GM21528 (cell line): ENCODE data around the gene NRBP1.

Experiments
- ATAC-seq: cut with Tn5 transposase; IDR thresholded peaks from one replicate; pipeline ENCODE4 v1.9.1; 2021; ENCODE audit warnings: mild to moderate bottlenecking, moderate library complexity; ENCODE audit not compliant: unreplicated experiment, low FRiP score

The NRBP1 gene

DNA sequence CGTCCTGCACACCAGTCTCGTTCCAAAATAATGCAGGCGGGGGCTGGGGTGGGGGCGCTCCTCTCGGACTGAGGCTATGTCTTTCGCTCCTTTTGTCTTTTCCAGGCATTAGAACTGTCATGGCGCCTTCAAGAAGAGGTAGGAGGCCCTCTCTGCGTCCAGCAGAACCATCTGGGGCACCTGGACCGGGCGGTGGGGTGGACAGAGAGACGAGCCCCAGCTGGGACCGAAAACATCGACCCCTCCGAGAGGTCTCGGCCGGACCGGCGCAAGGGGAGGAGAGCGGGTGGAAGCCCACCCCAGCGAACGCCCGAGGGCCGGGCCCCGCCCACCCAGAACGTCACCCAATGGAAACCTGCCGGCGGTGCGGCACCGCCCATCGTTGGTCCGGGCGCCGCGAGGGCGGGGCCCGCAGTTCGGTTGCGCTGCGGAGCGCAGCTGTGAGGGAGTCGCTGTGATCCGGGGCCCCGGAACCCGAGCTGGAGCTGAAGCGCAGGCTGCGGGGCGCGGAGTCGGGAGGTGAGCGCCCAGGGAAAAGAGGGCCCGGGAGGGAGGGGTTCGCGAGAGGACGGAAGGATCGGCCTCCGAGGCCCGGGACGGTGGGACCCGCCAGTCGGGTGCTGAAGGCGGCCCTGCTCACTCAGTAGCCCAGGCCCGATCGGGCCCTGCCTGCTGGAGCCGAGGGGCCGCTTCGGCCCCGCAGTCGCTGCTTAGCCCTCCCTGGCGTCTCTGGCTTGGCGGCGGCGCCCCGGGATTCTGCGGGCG lies at the start of gene NRBP1:
NRBP1 (plus strand) TSS at position 419 of the 765 bp plus-strand sequence. CDS start 4,643 bp downstream, outside the sequence.
- ATAC-seq = peak; percentile 81

DNA sequence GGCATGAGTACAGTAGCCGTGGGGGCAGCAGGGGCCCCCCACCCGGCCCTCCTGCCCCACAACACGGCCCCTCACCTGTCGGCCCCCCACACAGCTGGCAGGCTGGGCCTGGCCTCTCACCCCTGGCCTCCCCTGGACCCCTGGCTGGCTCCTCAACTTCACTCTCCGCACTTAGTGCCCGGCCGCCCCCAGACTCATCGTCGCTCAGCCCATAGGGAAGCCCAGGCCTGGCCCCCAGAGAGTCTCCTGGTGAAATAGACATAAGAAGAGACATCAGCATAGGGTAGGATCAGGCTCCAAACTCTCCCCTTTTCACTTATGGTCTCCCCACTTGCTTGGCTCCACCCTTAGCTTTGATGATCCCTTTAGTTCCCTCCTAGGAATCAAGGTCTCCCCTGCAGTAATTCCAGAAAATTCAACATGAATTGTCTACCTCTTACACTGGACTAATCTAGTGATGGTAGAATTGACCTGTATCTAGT lies 49.6 kb upstream of the NRBP1 start:
- ATAC-seq = no peak

DNA sequence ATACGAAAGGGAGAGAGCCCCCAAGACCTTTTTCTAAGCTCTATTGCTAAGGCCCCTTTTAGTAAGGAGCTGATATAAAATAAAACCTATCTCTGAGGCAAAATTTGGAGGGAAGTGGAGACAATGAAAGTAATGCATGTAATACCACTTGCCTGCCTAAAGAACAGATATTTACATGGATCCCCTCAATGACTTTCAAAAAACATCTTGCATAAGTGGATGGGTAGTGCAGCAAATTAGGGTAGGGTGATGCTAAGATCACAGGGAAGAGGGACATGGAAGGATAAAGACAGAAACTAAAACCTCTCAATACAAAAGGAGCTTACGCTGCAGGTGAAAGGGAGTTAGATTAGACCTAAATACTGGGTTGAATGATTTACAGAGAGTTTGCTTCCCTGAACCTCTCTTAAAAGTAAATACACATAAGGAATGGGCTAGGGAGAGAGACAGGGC lies 49.0 kb upstream of the NRBP1 start:
- no peak for ATAC-seq

DNA sequence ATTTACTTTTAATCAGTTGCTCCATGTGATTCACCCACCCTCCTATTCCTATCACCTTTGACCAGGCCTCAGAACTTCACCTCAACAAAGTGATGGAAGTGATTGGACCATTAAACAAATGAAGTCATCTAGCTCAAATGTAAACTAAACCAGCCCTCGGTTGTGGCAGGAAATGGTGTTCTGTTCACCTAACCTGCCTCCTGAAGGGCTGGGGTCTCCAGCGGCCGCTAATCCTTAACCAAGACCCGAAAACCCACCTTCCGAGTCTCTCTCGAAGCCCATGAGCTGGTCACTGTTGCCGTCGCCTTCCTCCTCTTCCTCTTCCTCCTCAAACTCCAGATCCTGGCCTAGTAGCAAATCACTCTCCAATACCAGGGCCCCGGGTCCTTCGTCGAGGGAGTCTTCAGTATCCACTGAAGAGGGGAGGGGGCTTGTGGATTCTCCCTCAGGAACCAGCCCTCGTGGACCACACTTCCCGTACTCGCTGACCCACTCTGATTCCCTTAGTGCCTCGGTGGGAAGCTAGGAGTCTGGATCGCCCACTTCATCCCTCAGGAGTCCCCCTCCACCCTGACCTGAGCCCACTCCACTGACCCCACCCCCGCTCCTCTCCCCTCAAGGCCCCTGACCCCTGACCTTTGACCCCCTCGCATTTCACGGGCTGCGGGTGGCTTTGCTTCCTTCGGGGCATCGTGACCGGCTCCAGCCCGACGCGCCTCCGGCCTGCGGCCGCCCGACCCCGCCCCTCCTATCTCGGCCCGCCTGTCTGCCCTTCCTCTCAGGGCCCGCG lies 48.4 kb upstream of the NRBP1 start:
- ATAC-seq = no peak

DNA sequence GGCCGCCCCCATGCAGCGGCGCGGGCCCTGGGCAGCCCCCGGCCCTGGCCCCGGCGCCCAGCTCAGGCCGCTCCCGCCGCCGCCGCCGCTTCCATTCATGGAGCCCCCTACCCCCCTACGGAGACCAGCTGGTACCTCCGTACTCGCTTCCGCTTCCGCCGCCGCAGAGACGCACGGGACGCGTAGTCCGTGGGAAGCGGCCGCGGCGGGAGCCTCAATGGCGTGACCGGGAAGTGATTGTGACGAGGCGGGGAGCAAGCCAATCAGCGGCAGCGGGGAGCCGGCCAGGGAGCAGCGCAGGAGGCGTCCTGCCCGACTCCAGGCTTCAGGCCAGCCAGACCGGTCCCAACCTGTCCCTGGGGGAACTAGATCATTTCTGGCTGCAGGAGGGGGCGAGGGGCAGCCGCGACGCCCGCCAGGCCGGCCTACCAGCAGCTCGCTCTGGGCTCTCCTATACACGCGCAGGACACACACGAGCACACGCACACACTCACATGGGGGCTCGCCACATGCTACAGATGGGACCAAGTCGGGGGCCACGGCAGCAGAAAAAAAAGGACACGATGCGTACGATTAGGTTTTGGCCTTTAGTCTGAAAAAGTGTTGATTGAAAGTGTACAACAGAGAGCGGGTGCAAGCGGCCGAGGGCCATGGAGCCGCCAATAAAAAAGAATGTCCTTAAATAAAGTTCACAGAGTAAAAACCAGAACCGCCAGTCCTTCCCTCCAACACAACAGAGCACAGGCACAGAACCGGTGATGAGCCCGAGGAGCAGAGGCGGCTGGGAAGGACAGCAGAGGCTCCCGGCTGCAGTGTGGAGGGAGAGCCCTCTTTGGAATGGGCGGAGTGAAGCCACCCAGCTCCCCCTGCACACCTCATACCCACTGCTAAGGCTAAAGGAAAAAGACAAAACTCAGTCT lies 47.5 kb upstream of the NRBP1 start, which contains the start of gene ZNF513:
ZNF513 (minus strand) TSS at position 109 of the 920 bp plus-strand sequence. CDS start 208 bp downstream, outside the sequence.
- ATAC-seq = peak; percentile 80

DNA sequence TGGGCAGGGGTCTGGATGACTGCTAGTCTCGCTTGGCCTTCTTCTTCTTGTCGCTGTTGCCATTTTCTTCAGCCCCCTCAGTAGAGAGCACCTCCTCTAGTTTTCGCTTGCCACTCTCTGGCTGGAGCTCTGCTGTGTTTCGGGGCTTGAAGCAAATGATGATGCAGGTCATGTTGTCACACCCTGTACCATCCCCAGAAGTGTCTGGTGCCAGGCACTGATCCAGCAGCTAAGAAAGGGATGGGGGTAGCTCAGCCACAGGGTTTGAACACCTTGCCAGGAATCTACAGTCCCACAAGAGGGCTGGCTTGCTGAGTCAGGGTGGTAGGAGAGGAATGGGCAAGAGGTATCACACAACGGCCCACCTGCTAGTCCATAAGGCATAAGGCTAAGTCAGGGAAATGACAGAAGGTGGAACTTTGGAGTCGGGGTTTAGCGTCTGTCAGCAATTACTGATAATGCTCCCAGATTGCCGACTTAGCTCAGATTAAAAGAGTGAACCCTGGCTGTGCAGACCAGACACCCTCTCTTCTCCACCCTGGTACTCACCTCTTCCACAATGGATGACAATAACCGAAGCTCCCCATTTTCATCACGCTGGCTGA lies 46.8 kb upstream of the NRBP1 start:
- ATAC-seq = no peak

DNA sequence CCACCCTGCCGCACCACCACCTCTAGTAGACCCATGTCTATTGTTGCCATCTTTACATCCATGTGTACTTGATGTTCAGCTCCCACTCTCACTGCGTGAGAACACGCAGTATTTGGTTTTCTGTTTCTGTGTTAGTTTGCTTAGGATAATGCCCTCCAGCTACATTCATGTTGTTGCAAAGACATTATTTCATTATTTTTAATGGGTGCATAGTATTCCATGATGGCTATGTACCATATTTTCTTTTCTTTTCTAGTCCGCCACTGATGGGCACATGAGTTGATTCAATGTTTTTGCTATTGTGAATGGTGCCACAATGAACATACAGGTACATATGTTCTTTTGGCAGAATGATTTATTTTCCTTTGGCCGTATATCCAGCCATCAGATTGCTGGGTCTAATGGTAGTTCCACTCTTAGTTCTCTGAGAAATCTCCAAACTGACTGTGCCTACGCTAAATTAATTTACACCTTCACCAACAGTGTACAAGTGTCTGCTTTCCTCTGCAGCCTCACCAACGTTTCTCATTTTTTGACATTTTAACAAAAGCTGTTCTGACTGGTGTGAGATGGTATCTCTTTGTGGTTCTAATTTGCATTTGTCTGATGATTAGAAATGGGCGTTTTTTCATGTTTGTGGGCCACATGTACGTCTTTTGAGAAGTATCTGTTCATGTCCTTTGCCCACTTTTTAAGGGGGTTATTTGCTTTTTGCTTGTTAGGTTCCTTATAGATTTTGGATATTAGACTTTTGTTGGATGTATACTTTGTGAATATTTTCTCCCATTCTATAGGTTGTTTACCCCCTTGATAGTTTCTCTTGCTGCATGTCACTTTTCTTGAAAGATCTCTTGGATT lies 37.4 kb upstream of the NRBP1 start:
- ATAC-seq = no peak

DNA sequence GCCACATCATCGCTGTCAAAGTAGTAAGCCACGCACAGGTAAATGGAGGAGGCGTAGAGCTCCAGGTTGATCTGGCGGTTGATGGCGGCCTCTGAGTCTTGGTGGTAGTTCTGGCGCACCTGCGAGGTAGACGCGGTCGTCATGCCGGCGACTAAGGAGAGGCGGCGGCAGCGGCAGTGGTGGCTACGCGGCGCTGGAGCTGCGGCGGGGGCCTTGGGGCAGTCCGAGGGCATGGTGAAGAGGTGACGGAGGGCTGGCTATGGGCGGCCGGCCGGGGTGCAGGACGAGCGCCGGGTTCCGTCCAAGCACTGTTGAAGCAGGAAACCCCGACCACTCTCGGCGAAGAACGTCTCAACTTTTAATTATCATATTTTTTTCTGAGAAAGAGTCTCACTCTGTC lies 35.2 kb upstream of the NRBP1 start:
- ATAC-seq = no peak

DNA sequence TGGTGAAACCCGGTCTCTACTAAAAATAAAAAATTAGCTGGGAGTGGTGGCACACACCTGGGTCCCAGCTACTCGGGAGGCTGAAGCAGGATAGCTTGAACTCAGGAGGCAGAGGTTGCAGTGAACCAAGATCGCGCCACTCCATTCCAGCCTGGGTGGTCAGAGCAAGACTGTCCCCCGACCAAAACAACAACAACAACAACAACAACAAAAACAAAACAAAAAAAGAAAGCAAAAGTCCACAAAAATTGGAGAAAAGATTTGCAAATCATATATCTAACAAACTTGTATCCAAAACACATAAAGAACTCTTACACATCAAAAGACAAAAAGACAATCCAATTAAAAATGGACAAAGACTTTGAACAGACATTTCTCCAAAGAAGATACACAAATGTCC lies 29.5 kb upstream of the NRBP1 start:
- no peak for ATAC-seq

DNA sequence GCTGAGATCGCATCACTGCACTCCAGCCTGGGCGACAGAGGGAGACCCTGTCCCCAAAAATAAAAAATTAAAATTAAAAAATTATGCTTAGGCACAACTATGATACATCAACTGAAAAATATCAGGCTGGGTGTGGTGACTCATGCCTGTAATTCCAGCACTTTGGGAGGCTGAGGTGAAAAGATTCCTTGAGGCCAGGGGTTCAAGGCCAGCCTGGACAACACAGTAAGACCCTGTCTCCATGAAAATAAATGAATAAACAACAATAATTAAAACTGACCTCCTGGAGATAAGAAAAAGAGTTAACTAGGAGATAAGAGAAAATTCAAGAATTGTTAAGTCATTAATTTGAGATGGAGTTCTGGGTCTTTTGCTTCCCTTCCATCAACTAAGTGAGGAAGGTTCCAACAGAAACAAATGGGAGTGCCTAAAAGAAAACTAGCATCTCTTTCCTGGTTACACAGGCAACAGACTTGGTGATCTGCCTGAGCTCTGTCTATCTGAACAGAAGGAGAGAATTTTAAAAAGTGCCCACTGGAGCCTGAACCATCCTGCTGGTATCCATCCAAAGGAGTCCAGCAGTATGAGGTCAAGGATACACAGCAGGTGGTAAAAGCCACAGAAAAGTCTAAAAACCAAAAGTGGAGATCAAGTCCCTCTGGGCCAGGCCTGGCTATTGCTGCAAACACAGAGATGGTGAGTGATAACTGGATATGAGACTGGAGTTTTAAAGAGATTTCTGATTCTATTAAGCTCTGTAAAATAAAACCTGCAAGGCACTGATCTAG lies 27.9 kb upstream of the NRBP1 start:
- ATAC-seq = no peak

DNA sequence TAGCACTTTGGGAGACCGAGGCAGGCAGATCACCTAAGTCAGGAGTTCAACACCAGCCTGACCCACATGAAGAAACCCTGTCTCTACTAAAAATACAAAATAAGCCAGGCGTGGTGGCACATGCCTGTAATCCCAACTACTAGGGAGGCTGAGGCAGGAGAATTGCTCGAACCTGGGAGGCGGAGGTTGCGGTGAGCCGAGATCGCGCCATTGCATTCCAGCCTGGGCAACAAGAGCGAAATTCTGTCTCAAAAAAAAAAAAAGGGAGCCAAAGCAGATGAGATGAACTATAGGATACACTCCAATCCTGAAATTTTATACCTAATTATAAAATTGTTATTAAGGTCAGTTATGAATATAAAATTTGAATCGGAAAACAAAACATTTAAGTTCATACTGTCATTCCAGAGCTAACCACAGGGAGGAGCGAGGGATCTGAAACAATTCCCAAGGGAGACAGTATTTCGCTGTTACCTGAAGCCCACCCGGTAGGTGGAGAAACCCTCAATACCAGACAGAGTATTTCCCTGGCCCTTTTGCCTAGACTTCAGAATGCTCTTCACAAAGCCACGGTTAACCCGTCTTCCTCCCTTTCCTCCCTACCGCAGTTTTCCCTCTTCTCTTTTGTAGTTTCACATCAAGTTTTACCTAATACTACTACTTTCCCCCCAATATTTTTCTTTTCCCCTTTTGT lies 20.5 kb upstream of the NRBP1 start:
- no peak for ATAC-seq

DNA sequence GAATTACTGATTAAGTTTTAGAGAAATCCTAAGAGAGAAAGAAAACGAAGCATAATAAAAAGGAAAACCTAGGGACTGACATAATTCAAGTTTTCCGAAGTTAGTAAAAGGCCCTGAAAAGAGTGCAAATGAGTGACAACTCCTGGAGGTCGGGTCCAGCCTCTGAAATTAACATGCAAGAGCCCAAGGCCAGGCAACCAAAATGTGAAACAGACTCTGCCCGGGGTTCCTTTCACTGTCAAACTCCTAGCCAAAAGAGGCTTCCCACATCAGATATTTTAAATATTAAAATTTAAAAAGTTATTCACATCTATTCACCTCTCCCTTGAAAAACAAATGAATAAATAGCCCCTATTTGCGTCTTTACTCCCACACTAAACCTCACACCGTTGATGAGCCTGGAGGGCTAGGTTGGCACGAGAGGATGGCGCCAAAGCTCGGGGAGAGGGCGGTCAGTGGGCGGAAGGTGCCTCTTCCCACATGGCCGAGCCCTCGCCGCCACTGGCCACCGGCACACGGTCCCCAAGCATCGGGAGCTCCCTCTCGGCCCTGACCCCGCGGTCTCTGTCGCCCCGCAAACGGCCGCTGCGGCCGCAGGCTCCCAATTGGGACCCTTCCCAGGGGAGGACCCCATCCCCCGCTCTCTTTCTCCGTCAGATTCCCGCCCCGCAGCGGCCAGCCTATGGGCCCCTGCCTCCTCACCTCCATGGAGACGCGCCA lies 19.7 kb upstream of the NRBP1 start:
- peak; percentile 40 for ATAC-seq

DNA sequence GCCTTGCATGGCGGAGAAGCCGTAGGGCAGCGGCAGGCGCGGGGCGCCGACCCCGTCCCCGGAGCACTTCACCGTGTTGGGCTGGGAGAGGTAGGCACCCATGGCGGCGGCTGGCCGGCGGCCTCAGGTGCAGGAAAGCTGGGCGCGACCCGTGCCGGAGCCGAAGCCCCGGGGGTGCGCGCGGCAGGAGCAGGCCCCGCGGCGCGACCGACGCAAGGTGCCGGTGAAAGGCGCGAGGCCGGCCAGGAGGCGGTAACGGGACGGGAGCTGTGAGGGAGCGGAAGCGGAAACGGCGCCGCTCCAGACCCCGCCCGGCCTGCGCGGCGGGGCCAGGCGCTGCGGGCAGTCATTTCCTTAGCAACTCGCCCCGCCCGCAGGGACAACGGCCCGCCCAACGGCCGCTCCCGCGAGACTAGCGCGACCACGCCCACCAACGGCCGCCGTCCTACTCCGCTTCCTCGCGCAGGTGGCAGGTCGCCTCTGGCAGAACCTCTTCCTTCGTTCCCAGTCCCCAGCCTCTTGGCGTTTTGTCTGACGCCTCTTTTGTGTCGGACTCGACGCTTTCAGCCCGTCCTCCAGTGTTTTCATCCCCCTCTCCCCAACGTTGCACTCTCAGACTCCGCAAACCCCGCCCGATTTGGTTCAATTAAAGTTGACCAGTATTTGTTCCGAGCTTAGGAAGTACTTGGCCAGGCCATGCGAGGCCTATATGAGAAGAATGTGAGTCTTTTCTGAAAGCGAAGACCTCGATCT lies 18.9 kb upstream of the NRBP1 start, which contains the start of gene PPM1G:
PPM1G (minus strand) TSS at position 271 of the 753 bp plus-strand sequence; CDS start at position 102, 169 bp downstream.
- peak; percentile 90 for ATAC-seq

DNA sequence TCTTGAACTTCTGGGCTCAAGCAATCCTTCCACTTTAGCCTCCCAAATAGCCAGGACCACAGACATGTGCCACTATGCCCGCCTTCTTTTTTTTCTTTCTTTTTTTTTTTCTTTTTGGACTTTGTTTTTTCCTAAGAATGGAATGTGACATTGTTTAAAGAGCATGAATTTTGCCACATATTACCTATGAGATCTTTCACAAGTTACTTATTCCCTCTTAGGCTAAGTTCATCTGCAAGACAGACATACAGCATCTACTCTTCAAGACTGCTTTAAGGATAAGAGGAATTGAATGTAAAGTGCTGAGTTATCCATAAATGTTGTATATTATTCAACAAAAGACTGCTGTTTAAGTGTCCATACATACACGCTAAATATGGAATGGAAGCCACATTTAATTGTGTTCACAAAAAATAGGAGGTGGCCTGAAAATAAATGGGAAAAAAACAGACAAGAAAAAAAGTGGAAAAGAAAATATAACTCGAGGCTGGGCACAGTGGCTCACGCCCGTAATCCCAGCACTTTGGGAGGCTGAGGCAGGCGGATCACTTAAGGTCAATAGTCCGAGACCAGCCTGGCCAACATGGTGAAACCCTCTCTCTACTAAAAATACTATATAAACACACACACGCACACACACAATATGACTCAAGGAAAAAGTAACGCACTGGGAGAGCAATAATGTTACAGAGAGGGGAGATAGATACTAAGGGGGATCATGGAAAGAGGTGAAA lies 15.8 kb upstream of the NRBP1 start:
- no peak for ATAC-seq

DNA sequence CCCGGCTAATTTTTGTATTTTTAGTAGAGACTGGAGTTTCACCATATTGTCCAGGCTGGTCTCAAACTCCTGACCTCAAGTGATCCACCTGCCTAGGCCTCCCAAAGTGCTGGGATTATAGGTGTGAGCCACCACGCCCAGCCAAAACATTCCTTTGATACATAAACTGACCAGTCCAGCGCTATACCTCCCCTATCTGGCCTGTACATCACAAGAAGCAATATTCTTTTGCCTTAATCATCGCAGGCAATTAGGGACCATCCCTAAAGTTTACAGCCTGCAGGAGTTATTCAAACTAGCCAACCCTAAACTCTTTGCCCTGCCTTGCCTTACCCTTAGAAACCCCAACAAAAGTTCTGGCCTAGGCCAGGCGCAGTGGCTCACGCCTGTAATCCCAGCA lies 12.3 kb upstream of the NRBP1 start:
- no peak for ATAC-seq

DNA sequence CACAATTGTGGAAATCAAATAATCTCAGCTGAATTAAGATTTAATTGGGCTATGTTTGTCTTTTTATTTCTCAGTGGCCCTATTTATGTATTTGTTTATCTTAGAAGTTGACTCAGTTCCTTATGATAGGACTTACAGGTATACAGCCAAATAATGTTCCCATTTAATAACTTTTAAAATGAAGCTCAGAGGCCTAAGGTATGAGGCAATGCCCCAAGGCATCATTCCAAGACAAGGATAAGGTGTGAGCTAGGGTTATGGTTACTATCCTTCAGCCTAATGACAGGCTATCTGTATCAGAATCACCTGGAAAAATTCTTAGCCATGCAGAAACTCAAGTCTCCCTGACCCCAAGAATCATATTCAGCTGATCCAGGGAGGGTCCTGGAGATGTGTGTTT lies 7.4 kb upstream of the NRBP1 start:
- ATAC-seq = no peak
